ENCODE data around the gene BCO1.

The BCO1 gene

DNA sequence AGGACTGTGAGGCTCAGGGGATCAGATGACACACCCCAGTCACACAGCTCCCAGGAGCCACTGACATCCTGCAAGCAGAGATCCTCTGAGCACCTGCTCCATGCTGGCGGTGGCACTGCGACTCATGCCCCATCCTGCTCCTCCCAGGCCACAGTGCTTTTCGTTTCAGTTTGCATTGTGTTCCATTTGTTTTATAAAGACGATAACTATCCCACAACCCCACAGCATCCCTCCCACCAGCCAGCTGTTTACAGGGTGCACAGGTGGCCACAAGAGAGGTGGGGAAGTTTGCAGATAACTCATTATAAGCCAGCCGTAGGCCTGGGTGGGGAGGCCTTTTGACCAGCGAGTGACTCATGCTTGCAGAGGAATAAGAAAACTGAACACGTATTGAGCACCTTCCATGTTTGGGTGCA, 28.2 kb downstream of the BCO1 start:
- no peak for TF ChIP-seq TOX (CRISPR knock-in tag; IDR thresholded peaks at IDR 0.05; ENCODE audit: borderline replicate concordance)
- no peak for TF ChIP-seq ARNTL (CRISPR knock-in tag; IDR thresholded peaks at IDR 0.05; ENCODE audit: borderline replicate concordance, low read depth)
- TF ChIP-seq CSDC2 (CRISPR knock-in tag; IDR thresholded peaks at IDR 0.05), result no peak
- no peak for TF ChIP-seq ZNF565 (CRISPR knock-in tag; conservative IDR thresholded peaks at IDR 0.05; ENCODE audit: low read depth)
- TF ChIP-seq ZC3H10 (CRISPR knock-in tag; IDR thresholded peaks at IDR 0.05), result no peak
- TF ChIP-seq BACH2 (CRISPR knock-in tag; IDR thresholded peaks at IDR 0.05; ENCODE audit: borderline replicate concordance), result no peak
- TF ChIP-seq OSR1 (CRISPR knock-in tag; IDR thresholded peaks at IDR 0.05), result no peak
- TF ChIP-seq TSHZ2 (CRISPR knock-in tag; IDR thresholded peaks at IDR 0.05), result no peak
- TF ChIP-seq ZFP3 (CRISPR knock-in tag; IDR thresholded peaks at IDR 0.05), result no peak
- TF ChIP-seq PPARA (CRISPR knock-in tag; IDR thresholded peaks at IDR 0.05; ENCODE audit: borderline replicate concordance), result no peak
- TF ChIP-seq, protein P1, sequence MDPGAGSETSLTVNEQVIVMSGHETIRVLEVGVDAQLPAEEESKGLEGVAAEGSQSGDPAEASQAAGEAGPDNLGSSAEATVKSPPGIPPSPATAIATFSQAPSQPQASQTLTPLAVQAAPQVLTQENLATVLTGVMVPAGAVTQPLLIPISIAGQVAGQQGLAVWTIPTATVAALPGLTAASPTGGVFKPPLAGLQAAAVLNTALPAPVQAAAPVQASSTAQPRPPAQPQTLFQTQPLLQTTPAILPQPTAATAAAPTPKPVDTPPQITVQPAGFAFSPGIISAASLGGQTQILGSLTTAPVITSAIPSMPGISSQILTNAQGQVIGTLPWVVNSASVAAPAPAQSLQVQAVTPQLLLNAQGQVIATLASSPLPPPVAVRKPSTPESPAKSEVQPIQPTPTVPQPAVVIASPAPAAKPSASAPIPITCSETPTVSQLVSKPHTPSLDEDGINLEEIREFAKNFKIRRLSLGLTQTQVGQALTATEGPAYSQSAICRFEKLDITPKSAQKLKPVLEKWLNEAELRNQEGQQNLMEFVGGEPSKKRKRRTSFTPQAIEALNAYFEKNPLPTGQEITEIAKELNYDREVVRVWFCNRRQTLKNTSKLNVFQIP (CRISPR knock-in tag; IDR thresholded peaks at IDR 0.05; ENCODE audit: borderline replicate concordance, low read depth), result no peak
- TF ChIP-seq TCF4 (CRISPR knock-in tag; IDR thresholded peaks at IDR 0.05; ENCODE audit: borderline replicate concordance), result no peak
- TF ChIP-seq, protein P2, sequence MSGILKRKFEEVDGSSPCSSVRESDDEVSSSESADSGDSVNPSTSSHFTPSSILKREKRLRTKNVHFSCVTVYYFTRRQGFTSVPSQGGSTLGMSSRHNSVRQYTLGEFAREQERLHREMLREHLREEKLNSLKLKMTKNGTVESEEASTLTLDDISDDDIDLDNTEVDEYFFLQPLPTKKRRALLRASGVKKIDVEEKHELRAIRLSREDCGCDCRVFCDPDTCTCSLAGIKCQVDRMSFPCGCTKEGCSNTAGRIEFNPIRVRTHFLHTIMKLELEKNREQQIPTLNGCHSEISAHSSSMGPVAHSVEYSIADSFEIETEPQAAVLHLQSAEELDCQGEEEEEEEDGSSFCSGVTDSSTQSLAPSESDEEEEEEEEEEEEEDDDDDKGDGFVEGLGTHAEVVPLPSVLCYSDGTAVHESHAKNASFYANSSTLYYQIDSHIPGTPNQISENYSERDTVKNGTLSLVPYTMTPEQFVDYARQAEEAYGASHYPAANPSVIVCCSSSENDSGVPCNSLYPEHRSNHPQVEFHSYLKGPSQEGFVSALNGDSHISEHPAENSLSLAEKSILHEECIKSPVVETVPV (CRISPR knock-in tag; IDR thresholded peaks at IDR 0.05), result no peak
- no peak for TF ChIP-seq SNAI2 (CRISPR knock-in tag; IDR thresholded peaks at IDR 0.05)
- TF ChIP-seq PATZ1 (CRISPR knock-in tag; IDR thresholded peaks at IDR 0.05; ENCODE audit: borderline replicate concordance), result no peak
- TF ChIP-seq GLIS3 (CRISPR knock-in tag; IDR thresholded peaks at IDR 0.05), result no peak
- TF ChIP-seq RARB (CRISPR knock-in tag; IDR thresholded peaks at IDR 0.05), result no peak
- no peak for TF ChIP-seq ZFP30 (CRISPR knock-in tag; IDR thresholded peaks at IDR 0.05)
- TF ChIP-seq ESRRG (CRISPR knock-in tag; IDR thresholded peaks at IDR 0.05), result no peak
- TF ChIP-seq ZNF8 (CRISPR knock-in tag; IDR thresholded peaks at IDR 0.05), result no peak
- ATAC-seq, result no peak

- ATAC-seq, result no peak
- TF ChIP-seq ISL1 (CRISPR knock-in tag; IDR thresholded peaks at IDR 0.05) (no peak), GLIS3 (CRISPR knock-in tag; IDR thresholded peaks at IDR 0.05) (no peak), RARB (CRISPR knock-in tag; IDR thresholded peaks at IDR 0.05) (no peak), BACH2 (CRISPR knock-in tag; IDR thresholded peaks at IDR 0.05; ENCODE audit: borderline replicate concordance) (no peak), ZNF70 (CRISPR knock-in tag; IDR thresholded peaks at IDR 0.05) (no peak), TCF4 (CRISPR knock-in tag; IDR thresholded peaks at IDR 0.05; ENCODE audit: borderline replicate concordance) (no peak), TSHZ2 (CRISPR knock-in tag; IDR thresholded peaks at IDR 0.05) (no peak), PATZ1 (CRISPR knock-in tag; IDR thresholded peaks at IDR 0.05; ENCODE audit: borderline replicate concordance) (no peak), ESRRG (CRISPR knock-in tag; IDR thresholded peaks at IDR 0.05) (no peak), ZFP3 (CRISPR knock-in tag; IDR thresholded peaks at IDR 0.05) (no peak), ZNF8 (CRISPR knock-in tag; IDR thresholded peaks at IDR 0.05) (no peak), ARNTL (CRISPR knock-in tag; IDR thresholded peaks at IDR 0.05; ENCODE audit: borderline replicate concordance, low read depth) (no peak), ZNF565 (CRISPR knock-in tag; conservative IDR thresholded peaks at IDR 0.05; ENCODE audit: low read depth) (no peak)
- TF ChIP-seq, protein P3, sequence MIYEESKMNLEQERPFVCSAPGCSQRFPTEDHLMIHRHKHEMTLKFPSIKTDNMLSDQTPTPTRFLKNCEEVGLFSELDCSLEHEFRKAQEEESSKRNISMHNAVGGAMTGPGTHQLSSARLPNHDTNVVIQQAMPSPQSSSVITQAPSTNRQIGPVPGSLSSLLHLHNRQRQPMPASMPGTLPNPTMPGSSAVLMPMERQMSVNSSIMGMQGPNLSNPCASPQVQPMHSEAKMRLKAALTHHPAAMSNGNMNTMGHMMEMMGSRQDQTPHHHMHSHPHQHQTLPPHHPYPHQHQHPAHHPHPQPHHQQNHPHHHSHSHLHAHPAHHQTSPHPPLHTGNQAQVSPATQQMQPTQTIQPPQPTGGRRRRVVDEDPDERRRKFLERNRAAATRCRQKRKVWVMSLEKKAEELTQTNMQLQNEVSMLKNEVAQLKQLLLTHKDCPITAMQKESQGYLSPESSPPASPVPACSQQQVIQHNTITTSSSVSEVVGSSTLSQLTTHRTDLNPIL (CRISPR knock-in tag; IDR thresholded peaks at IDR 0.05; ENCODE audit: low read depth), result no peak
- TF ChIP-seq, protein P1 (CRISPR knock-in tag; IDR thresholded peaks at IDR 0.05; ENCODE audit: borderline replicate concordance, low read depth), result no peak
Observed at GRCh38 chr16:81268509-81268908, 30.0 kb downstream of the BCO1 start.
